H7 (cell line): ENCODE results near the gene SULT1C4. TPM values are rescaled to one million over a fixed set of nuclear protein-coding genes. Genes with fewer than 3 reads are reported as not detected.

Source experiments
- DNase-seq: peaks from one replicate; pipeline ENCODE4 v3.0.0; 2012
- H3K27me3 ChIP-seq: 2 replicates; pipeline ENCODE4 v1.6.0; 2011; ENCODE audit warnings: mild to moderate bottlenecking, low read length; ENCODE audit not compliant: control insufficient read depth, insufficient read depth
- H3K36me3 ChIP-seq: replicated peaks from 2 replicates; pipeline ENCODE4 v1.5.1; 2011; ENCODE audit warnings: low read length; ENCODE audit not compliant: control insufficient read depth, insufficient read depth
- H3K4me3 ChIP-seq: 2 replicates; pipeline ENCODE4 v1.5.1; 2011; ENCODE audit warnings: low read depth, mild to moderate bottlenecking, control low read depth, low read length, moderate library complexity; ENCODE audit not compliant: insufficient read depth
- total RNA-seq: library from RNA; depleted of rRNA; stranded (reverse); fragments of >200 nt; shearing (Covaris generic); gene quantifications from 2 replicates; pipeline ENCODE4 v1.2.3, GENCODE V29; 2014

The SULT1C4 gene
- total RNA-seq, 1 experiment from 2014 or later = 2.9 TPM

DNA sequence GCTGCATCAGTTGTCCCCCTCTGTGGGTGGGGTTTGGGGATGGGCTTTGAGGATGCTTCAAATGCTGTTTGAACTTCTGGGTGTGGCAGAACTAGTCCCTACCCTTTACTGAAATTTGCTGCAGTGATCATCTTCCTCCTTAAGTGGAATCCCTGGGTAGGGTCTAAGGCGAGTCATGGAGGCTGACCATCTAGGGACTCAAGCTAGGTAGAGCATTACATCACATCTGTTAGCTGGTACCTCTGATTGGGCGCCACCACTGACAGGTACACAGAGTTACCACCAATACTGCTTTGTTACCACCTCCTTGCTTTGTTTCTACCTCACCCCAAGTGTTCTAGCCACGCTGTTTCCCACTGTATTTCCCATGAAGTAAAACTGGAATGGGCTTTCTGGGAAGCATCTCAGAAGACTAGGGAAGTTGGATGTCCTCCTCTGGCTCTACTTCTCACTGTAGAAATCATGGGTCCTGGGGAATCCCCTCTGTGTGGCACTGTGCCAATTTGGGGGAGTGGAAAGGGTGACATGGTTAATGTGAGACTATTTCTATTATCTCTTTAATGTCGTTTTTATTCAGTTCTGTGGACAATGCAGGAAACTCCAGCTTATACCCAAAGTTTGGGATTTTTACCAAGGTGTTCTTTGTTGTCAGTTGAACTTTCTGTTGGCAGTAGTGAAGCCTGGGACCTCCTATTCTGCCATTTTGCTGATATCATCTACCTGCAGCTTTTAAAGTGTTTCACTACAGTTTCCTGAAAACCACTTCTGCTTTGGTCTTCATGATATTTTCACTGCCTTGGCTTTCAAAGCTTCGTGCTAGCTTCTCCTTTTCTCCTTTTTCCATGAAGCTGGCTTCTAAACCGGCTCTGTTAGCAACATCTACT, 14.5 kb upstream of the SULT1C4 start:
- no peaks in the 10 kb centered on the region for H3K27me3 ChIP-seq
- no peak for DNase-seq

DNA sequence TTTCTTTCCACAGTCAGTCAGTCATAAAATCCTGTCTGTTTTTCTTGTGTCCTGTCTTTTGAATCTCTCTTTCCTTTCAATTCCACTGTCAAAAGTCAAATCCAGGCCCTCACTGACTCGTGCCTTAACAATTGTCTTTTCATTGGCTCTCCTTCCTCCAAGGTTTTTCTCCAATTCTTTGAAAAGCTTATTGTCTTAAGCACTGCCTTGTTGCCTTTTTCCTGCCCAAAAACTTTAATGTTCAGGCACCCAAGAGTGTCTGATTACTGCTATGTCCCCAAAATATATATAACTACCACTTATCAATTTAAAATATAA, 13.9 kb upstream of the SULT1C4 start:
- Histone ChIP-seq H3K27me3 (no peaks in the 10 kb centered on the region), H3K4me3 (no peak overlapping the region), H3K36me3 (no peaks in the 10 kb centered on the region)
- DNase-seq = no peak

More for the DNA sequence above, 14.5 kb upstream of the SULT1C4 start:
- Histone ChIP-seq H3K36me3 (no peaks in the 10 kb centered on the region), H3K4me3 (no peak overlapping the region)

- H3K27me3 ChIP-seq = no peaks in the 10 kb centered on the region
- no peak overlapping the region for H3K4me3 ChIP-seq
- H3K36me3 ChIP-seq = no peaks in the 10 kb centered on the region
- no peak for DNase-seq
These were observed 13.0 kb upstream of the SULT1C4 start for GRCh38 chr2:108364676-108365297.

GRCh38 chr2:108365656-108366055, 12.1 kb upstream of the SULT1C4 start:
- H3K27me3 ChIP-seq = no peaks in the 10 kb centered on the region

DNA sequence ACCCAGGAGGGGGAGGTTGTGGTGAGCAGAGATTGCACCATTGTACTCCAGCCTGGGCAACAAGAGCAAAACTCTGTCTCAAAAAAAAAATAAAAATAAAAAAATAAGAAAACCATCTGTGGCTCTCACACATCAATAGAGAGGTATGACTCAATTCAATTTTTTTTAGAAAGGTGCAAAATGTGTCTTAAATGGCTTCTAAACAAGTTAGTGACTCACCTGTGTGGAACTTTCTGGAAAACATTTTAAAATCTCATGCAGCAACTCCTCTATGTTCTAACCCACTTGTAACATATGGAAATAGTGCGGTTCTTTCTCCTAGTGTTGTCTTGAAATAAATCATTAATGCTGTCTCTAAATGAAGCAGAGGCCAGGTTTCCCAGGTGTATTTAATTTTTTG, 10.7 kb upstream of the SULT1C4 start:
- H3K36me3 ChIP-seq = no peaks in the 10 kb centered on the region
- no peak for DNase-seq
- no peaks in the 10 kb centered on the region for H3K27me3 ChIP-seq
- no peak overlapping the region for H3K4me3 ChIP-seq

More at GRCh38 chr2:108365656-108366055, 12.1 kb upstream of the SULT1C4 start:
- Histone ChIP-seq H3K36me3 (no peaks in the 10 kb centered on the region), H3K4me3 (no peak overlapping the region)
- no peak for DNase-seq

- H3K27me3 ChIP-seq = no peaks in the 10 kb centered on the region
- no peak overlapping the region for H3K4me3 ChIP-seq
- H3K36me3 ChIP-seq = no peaks in the 10 kb centered on the region
- no peak for DNase-seq
These were observed 10.1 kb upstream of the SULT1C4 start for GRCh38 chr2:108367561-108368175.

DNA sequence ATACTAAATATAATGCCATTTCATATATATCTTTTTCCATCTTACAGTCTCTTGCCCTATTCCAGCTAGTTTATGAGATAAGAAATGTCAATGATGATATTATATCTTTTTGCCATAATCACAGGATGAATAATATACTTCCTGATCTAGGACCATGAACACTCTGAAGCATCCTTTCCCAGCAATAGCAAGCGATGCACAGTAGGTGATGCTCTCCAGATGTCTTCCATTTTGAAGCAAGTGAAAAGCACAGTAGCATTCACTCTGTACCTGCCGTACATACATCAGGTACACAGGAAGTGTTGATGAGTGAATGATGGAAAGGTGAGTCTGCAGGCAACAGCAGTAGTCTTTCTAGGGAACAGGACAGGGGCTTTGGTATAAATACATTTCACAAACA, 8.6 kb upstream of the SULT1C4 start:
- Histone ChIP-seq H3K36me3 (no peaks in the 10 kb centered on the region), H3K4me3 (no peak overlapping the region)
- no peak for DNase-seq

DNA sequence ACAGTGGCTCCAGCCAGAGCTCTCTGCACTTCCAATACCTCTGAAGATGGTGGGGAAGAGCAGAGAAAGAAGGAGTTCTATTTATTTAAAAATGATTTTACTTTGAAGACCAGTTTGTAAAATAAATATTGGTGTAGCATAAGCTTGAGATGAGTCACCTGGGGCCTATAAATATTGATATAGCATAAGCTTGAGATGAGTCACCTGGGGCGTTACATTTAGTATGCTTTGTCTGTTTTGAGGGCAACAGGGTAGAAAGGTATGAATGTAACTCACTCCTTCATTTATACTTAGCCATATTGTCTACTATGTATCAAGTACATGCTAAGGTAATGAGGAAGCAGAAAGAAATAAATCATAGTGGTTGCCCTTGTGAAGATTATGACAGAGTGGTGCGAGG, 7.7 kb upstream of the SULT1C4 start:
- no peak for DNase-seq
- H3K36me3 ChIP-seq = no peaks in the 10 kb centered on the region
- H3K27me3 ChIP-seq = no peaks in the 10 kb centered on the region
- H3K4me3 ChIP-seq = no peak overlapping the region

More for the DNA sequence above, 8.6 kb upstream of the SULT1C4 start:
- no peaks in the 10 kb centered on the region for H3K27me3 ChIP-seq

GRCh38 chr2:108376774-108377173, 980 bp upstream of the SULT1C4 start:
- no peak for DNase-seq
- Histone ChIP-seq H3K4me3 (no peak overlapping the region), H3K27me3 (no peaks in the 10 kb centered on the region), H3K36me3 (no peaks in the 10 kb centered on the region)

DNA sequence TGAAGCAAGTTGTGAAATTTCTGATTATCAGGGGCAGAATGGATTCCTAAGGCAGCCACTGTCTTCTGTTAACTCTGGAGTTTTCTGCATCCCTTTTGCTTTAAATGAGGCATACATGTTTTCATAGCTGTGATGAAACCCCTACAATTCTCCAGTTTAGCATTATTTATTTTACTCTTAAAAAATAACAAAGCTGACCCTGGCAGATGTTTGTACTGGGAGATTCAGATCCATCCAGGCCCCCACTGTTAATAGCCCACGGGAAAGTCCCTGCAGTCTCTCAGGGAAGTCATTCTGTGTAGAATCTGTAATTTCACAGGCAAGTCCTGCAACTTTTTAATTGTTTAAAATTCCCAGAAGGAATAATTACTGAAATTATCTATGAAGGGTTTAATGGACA, 353 bp upstream of the SULT1C4 start:
- no peaks in the 10 kb centered on the region for H3K36me3 ChIP-seq
- H3K27me3 ChIP-seq = no peaks in the 10 kb centered on the region
- no peak overlapping the region for H3K4me3 ChIP-seq
- DNase-seq = no peak

- Histone ChIP-seq H3K4me3 (no peak overlapping the region), H3K27me3 (no peaks in the 10 kb centered on the region)
These were observed 1.1 kb downstream of the SULT1C4 start for GRCh38 chr2:108378851-108379250.

DNA sequence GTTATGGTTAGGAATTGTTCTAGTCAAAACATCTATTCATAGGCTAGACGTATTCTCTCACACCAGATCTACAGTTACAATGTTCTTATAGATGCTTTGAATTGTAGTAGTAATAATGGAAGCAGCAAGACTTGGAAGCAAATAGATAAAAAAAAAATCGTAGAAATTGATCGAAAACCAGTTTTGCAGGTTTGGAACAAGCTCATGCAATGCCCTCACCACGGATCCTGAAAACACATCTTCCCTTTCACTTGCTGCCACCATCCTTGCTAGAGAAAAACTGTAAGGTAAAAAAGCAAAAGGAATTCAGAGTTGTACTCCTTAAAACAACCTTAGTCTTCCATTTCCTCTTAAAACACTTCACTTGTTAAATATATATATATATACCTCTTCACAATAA, 4.4 kb downstream of the SULT1C4 start:
- DNase-seq = no peak
- H3K27me3 ChIP-seq = no peaks in the 10 kb centered on the region
- H3K36me3 ChIP-seq = no peaks in the 10 kb centered on the region
- H3K4me3 ChIP-seq = no peak overlapping the region

More at GRCh38 chr2:108378851-108379250, 1.1 kb downstream of the SULT1C4 start:
- no peaks in the 10 kb centered on the region for H3K36me3 ChIP-seq
- no peak for DNase-seq

DNA sequence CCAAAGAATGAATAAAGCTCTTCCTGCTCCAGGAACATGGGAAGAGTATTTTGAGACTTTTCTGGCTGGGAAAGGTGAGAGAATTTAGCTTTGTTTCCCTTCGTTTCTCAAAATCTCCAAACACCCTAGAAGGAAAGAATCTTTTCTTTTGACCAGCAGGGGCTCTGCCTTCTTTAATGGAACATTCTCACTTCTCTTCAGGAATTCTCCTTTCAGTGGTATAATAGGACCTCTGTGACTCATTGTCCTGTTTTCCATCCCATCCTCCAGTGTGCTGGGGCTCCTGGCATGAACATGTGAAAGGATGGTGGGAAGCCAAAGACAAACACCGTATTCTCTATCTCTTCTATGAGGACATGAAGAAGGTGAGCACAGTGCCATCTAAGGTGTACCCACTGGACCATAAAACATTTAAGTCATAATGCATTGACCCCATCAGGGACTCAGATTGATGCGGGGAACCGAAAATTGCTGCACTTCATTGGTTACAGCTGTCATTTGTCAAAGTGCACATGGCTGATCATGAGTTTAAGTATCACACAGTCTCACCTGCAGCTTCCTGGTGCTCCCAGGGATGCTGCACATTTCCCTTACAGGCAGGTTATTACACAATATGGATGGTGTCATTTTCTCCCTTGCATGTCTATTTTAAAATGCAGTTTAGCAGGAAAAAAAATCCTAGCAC, 5.5 kb downstream of the SULT1C4 start:
- H3K36me3 ChIP-seq = no peaks in the 10 kb centered on the region
- H3K4me3 ChIP-seq = no peak overlapping the region
- no peaks in the 10 kb centered on the region for H3K27me3 ChIP-seq
- DNase-seq = peak; percentile 47

- Histone ChIP-seq H3K36me3 (no peaks in the 10 kb centered on the region), H3K4me3 (no peak overlapping the region), H3K27me3 (no peaks in the 10 kb centered on the region)
- no peak for DNase-seq
These were observed 7.1 kb downstream of the SULT1C4 start for GRCh38 chr2:108384662-108385393.
